Muscle of leg (tissue), 11 donors: ENCODE data around the gene KLC1. TPM values are rescaled to one million over a fixed set of nuclear protein-coding genes. Genes with fewer than 3 reads are reported as not detected.
A peak's percentile ranks its signal among the peaks of the same experiment; 100 is the strongest.

Experiments used
- DNase-seq: peaks from one replicate; pipeline ENCODE4 v3.0.0; 2013
- H3K27ac ChIP-seq: one replicate; pipeline ENCODE4 v1.5.1; 2013; ENCODE audit warnings: mild to moderate bottlenecking, low read length, control low read depth
- H3K27me3 ChIP-seq: one replicate; pipeline ENCODE4 v1.6.1; 2013; ENCODE audit warnings: low read length; ENCODE audit not compliant: control insufficient read depth, insufficient read depth
- H3K36me3 ChIP-seq: one replicate; pipeline ENCODE4 v1.6.1; 2013; ENCODE audit warnings: low read length; ENCODE audit not compliant: control insufficient read depth, insufficient read depth
- H3K4me1 ChIP-seq: one replicate; pipeline ENCODE4 v1.6.1; 2013; ENCODE audit warnings: low read length; ENCODE audit not compliant: control insufficient read depth, insufficient read depth
- H3K4me3 ChIP-seq: one replicate; pipeline ENCODE4 v1.5.1; 2013; ENCODE audit warnings: low read length, control low read depth
- H3K9me3 ChIP-seq: replicated peaks from 2 replicates; pipeline ENCODE4 v1.6.1; 2013; ENCODE audit warnings: low read depth, low read length; ENCODE audit not compliant: control insufficient read depth
- WGBS: methylation state at CpG from one replicate; pipeline ENCODE4 v1.1.5; 2013; ENCODE audit warnings: missing lambda C conversion rate; ENCODE audit not compliant: insufficient coverage; 5-methylcytosine and 5-hydroxymethylcytosine counted together
- polyA plus RNA-seq, 8 donors: library from polyadenylated mRNA; unstranded; fragments of 120-200 nt; gene quantifications; one replicate each; pipeline versions ENCODE4 v1.2.1 to v1.2.3, GENCODE V29; 2013; ENCODE audit warnings: inconsistent platforms in 1 of 8, low replicate concordance in 1 of 8; ENCODE audit not compliant: insufficient read length in 8 of 8, insufficient read depth in 1 of 8
- total RNA-seq: library from RNA; stranded (reverse); fragments of 120-200 nt; gene quantifications from one replicate; pipeline ENCODE4 v1.2.4, GENCODE V29; 2013

KLC1 gene
- total and polyA plus RNA-seq, 9 donors = 82.9 to 115 (median 104) TPM

DNA sequence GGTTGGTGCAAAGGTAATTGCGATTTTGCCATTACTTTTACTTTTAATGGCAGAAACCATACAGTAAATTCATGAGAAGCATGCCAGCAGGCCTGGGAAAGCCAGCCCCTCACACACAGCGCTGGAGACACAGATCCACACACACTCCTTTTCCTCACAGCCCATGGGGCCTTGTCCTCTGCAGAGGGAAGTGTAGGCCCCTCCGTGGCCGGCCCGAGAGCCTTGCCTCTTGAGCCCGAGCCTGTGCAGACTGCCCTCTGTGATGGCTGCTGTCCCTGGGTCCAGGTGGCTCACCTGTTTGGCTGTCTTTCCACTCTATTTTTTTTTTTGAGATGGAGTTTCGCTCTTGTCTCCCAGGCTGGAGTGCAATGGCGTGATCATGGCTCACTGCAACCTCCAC, 46.9 kb downstream of the KLC1 start:
- Histone ChIP-seq H3K27me3 (no peaks in the 10 kb centered on the region), H3K36me3 (peaks cover 88% of the 10 kb centered on the region), H3K4me3 (no peak overlapping the region), H3K4me1 (no peaks in the 10 kb centered on the region), H3K27ac (no peak overlapping the region), H3K9me3 (no peaks in the 10 kb centered on the region)
- WGBS = 90% methylated on average over 8 of the region's 8 CpGs
- no peak for DNase-seq

DNA sequence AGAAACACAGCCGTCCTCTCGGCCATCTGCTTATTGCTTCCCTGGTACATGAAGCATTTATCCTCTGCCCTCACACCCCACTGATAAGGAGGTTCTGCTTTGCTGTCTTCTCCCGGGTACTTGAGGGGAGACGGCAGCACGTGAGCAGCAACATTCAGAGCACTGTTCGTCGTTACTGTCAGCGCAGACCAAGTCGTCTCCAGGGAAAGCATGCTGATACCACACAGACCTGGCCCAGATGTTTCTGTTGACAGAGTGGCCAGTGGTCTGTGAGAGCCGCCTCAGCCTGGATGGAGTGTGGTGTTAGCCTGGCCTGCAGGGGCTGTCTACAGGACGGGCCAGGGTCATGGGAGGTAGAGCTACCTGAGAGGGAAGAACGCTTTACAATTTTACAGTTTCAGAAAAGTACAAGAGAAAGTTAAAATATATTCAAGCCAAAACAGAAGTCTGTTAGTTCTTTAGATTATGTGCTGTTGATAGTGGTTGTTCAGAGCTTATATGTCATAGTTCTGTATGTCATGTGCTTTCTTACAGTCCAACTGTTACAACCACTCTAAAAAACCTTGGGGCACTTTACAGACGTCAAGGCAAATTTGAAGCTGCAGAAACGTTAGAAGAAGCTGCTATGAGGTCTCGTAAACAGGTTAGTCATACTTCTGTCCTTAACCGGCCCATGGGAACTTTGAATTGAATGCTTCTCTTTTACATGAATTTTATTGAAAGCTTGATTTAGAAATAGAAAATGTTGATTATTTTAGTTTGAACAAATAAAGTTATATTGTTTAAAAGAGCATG, 48.1 kb downstream of the KLC1 start:
- H3K4me1 ChIP-seq = no peaks in the 10 kb centered on the region
- peaks cover 83% of the 10 kb centered on the region for H3K36me3 ChIP-seq
- H3K27me3 ChIP-seq = no peaks in the 10 kb centered on the region
- no peaks in the 10 kb centered on the region for H3K9me3 ChIP-seq
- 85% methylated on average over 12 of the region's 16 CpGs for WGBS
- no peak overlapping the region for H3K4me3 ChIP-seq
- DNase-seq = no peak
- H3K27ac ChIP-seq = no peak overlapping the region

DNA sequence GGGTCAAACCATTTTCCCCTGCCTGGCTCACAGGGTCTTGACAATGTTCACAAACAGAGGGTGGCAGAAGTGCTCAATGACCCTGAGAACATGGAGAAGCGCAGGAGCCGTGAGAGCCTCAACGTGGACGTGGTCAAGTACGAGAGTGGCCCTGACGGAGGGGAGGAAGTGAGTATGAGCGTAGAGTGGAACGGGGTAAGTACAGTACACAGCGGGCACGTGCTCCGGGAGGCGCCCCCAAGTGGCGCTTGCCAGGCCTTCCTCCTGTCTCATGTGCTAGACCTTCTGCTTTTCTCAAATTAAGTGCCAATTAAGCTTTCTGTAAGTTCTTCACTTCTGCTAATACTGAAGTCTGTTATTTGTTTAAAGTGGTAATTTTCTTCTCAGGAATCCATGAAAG, 50.3 kb downstream of the KLC1 start:
- peak; percentile 53 for DNase-seq
- H3K27ac ChIP-seq = no peak overlapping the region
- WGBS = 70% methylated on average over 8 of the region's 13 CpGs

DNA sequence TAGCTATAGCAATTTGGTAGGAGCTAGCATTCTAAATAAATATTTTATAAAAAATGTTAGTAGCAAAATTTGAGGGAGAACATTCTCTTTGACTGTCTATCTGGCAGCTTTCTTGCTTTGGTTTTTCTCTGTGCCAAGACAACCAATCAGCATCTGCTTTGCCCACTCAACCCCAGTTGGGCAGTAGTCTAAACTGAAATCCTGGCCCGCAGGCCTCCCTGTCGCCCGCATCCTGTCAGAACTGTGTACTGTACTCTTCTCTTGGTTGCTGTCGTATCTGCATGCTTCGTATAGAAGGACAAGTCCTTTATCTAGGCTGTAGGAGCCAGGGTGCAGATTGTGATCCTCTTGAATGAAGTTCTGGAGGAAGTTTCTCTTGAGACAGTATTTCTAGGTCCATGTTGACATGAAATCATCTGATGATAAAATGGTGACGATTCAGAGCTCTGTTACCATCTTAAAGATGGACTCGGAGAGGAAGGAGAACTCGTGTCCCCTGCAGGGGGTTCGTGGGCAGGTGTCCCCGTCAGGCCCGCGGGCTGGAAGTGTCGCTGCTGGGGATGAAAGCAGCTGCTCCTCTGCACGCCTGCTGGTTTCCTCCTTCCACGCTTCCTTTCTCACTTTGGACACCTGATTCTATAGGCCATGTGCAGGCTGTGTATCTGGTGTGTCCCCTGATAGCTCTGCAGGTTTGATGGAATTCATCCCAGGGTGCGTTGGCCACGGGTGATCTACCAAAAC, 51.6 kb downstream of the KLC1 start:
- peaks cover 17% of the 10 kb centered on the region for H3K4me1 ChIP-seq
- H3K27me3 ChIP-seq = no peaks in the 10 kb centered on the region
- H3K9me3 ChIP-seq = no peaks in the 10 kb centered on the region
- DNase-seq = no peak
- WGBS = 88% methylated on average over 13 of the region's 17 CpGs
- H3K36me3 ChIP-seq = peaks cover 74% of the 10 kb centered on the region
- no peak overlapping the region for H3K27ac ChIP-seq
- H3K4me3 ChIP-seq = no peak overlapping the region

More for the DNA sequence above, 50.3 kb downstream of the KLC1 start:
- peaks cover 5% of the 10 kb centered on the region for H3K4me1 ChIP-seq
- H3K36me3 ChIP-seq = peaks cover 74% of the 10 kb centered on the region
- H3K9me3 ChIP-seq = no peaks in the 10 kb centered on the region
- H3K27me3 ChIP-seq = no peaks in the 10 kb centered on the region
- no peak overlapping the region for H3K4me3 ChIP-seq

DNA sequence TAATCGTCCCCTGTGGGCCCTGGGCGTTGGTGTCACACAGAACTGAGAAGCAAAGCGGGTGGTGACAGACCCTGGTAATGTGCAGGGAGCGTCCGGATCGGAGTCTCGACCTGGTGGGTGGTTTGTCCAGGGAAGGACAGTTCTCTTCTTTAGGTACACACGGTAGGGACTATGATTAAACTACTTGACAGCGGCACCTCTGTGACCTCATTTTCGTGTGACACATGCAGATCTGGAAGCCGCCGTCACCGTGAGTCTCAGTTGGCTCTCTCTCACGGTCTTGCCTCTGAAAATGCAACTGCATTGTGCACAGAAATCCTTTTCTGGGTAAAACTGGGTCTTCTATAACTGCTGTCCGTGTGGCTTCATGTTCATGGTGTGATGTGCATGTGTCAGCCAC, 54.1 kb downstream of the KLC1 start:
- Histone ChIP-seq H3K27me3 (no peaks in the 10 kb centered on the region), H3K36me3 (peaks cover 70% of the 10 kb centered on the region), H3K4me1 (peaks cover 17% of the 10 kb centered on the region), H3K4me3 (no peak overlapping the region), H3K27ac (no peak overlapping the region), H3K9me3 (no peaks in the 10 kb centered on the region)
- 80% methylated on average over 14 of the region's 15 CpGs for WGBS
- no peak for DNase-seq

DNA sequence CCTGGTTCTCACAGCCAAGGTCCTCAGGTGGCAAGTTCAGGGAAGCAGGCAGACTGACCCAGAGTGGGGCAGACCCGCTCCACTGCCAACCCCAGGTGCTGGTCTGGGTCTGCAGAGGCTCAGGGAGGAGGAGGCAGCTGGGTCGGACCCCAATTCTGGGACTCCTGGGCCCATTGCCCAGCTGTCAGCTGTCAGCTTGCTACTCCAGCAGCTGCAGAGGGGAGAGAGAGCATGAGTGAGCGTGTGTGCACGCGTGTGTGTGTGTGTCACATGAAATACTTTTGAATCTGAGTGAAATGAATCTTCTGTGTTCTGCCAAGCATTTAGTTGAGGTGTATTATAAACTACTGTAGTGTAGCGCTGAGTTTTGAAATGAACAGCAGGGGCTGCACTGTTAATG, 55.5 kb downstream of the KLC1 start:
- Histone ChIP-seq H3K9me3 (no peaks in the 10 kb centered on the region), H3K27ac (peak overlapping the region; percentile 61), H3K36me3 (peaks cover 66% of the 10 kb centered on the region), H3K27me3 (no peaks in the 10 kb centered on the region), H3K4me1 (peaks cover 21% of the 10 kb centered on the region), H3K4me3 (no peak overlapping the region)
- DNase-seq = peak; percentile 80
- 69% methylated on average over 4 of the region's 6 CpGs for WGBS

DNA sequence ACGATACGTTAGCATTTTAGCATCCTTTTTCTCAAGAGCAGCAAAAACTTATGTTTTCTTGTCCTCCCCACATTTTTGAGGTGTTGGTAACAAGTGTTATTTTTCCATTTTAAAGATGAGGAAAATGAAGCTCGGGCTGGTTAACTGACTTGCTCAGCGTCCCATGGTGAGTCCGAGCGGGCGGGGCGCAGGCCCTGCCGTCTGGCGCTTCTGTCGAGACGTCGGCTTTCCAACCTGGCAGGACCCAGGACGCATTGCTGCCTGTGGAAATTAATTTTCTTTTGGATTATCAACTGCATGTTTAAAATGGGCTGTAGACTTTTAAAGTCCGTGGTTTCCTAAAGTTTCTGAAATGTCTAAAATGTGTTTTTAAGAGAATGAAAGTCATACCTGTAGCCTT, 55.9 kb downstream of the KLC1 start:
- Histone ChIP-seq H3K4me3 (no peak overlapping the region), H3K27me3 (no peaks in the 10 kb centered on the region), H3K9me3 (no peaks in the 10 kb centered on the region), H3K27ac (peak overlapping the region; percentile 61), H3K4me1 (peaks cover 25% of the 10 kb centered on the region), H3K36me3 (peaks cover 65% of the 10 kb centered on the region)
- DNase-seq = no peak
- WGBS = 80% methylated on average over 11 of the region's 15 CpGs

DNA sequence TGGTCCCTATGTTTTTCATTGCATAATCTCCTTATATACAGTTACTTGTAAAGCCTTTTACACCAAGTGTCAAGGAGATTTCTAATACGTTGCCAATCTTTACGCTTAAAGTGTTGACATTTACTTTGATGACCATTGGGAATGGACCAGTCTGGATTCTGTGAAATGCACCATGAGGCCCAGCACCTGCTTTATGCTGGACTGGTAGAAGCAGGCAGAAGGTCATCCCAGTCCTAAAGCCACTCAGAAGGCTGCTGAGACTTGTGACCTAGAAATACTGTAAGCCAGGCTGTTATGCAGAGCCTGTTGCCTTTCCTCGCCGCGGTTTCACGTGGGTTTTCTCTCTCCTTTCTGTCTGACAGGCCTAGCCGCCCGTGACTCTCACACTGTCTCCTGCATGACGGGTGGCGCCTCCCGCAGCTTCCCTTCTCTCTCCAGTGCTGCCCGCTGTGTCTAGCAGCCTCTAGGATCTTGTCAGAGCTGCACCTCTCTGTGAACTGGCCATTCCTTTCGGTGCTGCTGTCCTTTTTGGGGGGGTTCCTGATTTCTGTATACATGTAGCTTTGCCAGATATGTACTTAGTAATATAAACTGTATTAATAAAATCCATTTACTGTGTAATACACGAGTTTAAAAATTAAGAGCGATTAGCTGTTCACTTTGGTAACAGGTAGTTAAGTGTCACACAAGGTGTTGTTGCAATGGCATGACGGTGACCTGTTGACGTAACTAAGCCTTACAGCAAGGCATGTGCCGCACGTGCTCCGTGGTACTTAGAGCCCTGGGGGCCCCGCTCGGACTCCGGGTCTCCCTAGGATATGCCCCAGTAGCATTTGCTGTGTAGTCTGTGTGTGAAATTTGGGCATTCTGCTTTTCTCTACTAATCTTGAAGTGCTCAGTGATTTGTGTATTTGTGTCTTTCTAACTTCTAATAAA, 56.5 kb downstream of the KLC1 start:
- Histone ChIP-seq H3K27me3 (no peaks in the 10 kb centered on the region), H3K4me1 (peaks cover 25% of the 10 kb centered on the region), H3K27ac (no peak overlapping the region), H3K9me3 (no peaks in the 10 kb centered on the region), H3K36me3 (peaks cover 64% of the 10 kb centered on the region), H3K4me3 (no peak overlapping the region)
- WGBS = 90% methylated on average over 9 of the region's 23 CpGs
- no peak for DNase-seq

DNA sequence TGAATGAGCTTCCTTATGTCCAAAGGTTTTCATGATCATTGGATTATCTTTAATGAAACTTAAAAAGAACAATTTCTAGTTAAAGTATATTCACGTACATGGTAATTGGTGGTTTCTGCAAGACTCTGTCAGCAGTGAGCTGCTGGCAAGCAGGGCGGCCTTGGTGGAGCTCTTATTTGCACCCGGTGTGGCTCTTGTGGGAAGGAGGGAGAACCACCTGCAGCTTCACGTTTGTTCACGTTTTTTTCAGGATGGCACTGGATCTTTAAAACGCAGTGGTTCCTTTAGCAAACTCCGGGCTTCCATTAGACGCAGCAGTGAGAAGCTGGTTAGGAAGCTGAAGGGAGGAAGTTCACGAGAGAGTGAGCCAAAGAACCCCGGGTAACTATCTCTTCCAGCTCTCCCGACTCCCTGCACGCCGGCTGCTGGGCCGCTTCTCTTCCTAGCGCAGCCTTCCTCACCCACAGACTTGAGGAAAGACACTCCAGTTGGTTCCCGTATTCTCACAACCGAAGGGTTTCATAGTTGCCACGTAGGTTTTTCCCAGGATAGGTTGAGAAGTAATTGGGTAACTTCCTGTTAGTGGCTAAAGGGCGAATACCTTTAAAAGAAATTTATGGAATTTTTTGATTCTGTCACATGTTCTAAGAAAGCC, 57.9 kb downstream of the KLC1 start:
- WGBS = 92% methylated on average over 10 of the region's 19 CpGs
- no peak overlapping the region for H3K27ac ChIP-seq

More for the DNA sequence above, 57.9 kb downstream of the KLC1 start:
- Histone ChIP-seq H3K4me3 (no peak overlapping the region), H3K4me1 (peaks cover 25% of the 10 kb centered on the region), H3K27me3 (no peaks in the 10 kb centered on the region), H3K36me3 (peaks cover 58% of the 10 kb centered on the region), H3K9me3 (no peaks in the 10 kb centered on the region)
- DNase-seq = no peak
